ENCODE data around the gene FOXJ3. TPM values are rescaled to one million over a fixed set of nuclear protein-coding genes. Genes with fewer than 3 reads are reported as not detected.

The FOXJ3 gene
- polyA plus RNA-seq, 1 of the 3 experiments (the other 2 are of a cell fraction) = 16.0 TPM

- H3K79me2 ChIP-seq (ENCODE audit: insufficient read depth) = no peaks in the 10 kb centered on the region
- no peaks in the 10 kb centered on the region for H3K9me2 ChIP-seq
- ChIA-PET POLR2A (no interaction called here), CTCF (no interaction called here)
- no peak overlapping the region for H3K4me3 ChIP-seq (ENCODE audit: low read depth in 2 of 2, low read length in 1 of 2)
- H3K4me2 ChIP-seq = no peak overlapping the region
- no peaks in the 10 kb centered on the region for H3K36me3 ChIP-seq (replicated peaks in 1 of 2; ENCODE audit: control insufficient read depth in 1 of 2, insufficient read depth in 2 of 2, low read length in 1 of 2)
- 64% methylated on average over 2 of the region's 2 CpGs for whole genome bisulfite sequencing (ENCODE audit: low lambda C conversion rate)
- H3K9me3 ChIP-seq = no peaks in the 10 kb centered on the region
- no peak overlapping the region for H2AFZ ChIP-seq (ENCODE audit: low read depth)
- no peaks in the 10 kb centered on the region for H4K20me1 ChIP-seq (ENCODE audit: insufficient read depth)
- no peak for TF ChIP-seq GATA2 (CRISPR knock-in tag; IDR thresholded peaks at IDR 0.05)
- peaks cover 3% of the 10 kb centered on the region; the same call in 1 of the 2 replicates for H3K27me3 ChIP-seq (ENCODE audit: insufficient read depth)
- no peak for DNase-seq
- H3K27ac ChIP-seq (ENCODE audit: low read depth in 2 of 2, low read length in 1 of 2) = no peak overlapping the region
- no peaks in the 10 kb centered on the region for H3K4me1 ChIP-seq (ENCODE audit: control insufficient read depth in 1 of 2, insufficient read depth in 2 of 2, low read depth in 1 of 2, low read length in 1 of 2)
- no peak overlapping the region for H3K9ac ChIP-seq
- no peaks in the 10 kb centered on the region for H3F3A ChIP-seq (replicated peaks; ENCODE audit: insufficient read depth)
These were observed 37.8 kb upstream of the FOXJ3 start for GRCh38 chr1:42372796-42373195.

- H3K27ac ChIP-seq (ENCODE audit: low read depth in 2 of 2, low read length in 1 of 2) = no peak overlapping the region
- no peak overlapping the region for H3K4me3 ChIP-seq (ENCODE audit: low read depth in 2 of 2, low read length in 1 of 2)
- H3K9ac ChIP-seq = no peak overlapping the region
- no peak overlapping the region for H2AFZ ChIP-seq (ENCODE audit: low read depth)
- H4K20me1 ChIP-seq (ENCODE audit: insufficient read depth) = no peaks in the 10 kb centered on the region
- no peaks in the 10 kb centered on the region for H3K4me1 ChIP-seq (ENCODE audit: control insufficient read depth in 1 of 2, insufficient read depth in 2 of 2, low read depth in 1 of 2, low read length in 1 of 2)
- no peaks in the 10 kb centered on the region for H3F3A ChIP-seq (replicated peaks; ENCODE audit: insufficient read depth)
- no peaks in the 10 kb centered on the region for H3K36me3 ChIP-seq (replicated peaks in 1 of 2; ENCODE audit: control insufficient read depth in 1 of 2, insufficient read depth in 2 of 2, low read length in 1 of 2)
- POLR2A ChIA-PET = no interaction called here
- CTCF ChIA-PET = no interaction called here
- no peak for TF ChIP-seq USF1 (IDR thresholded peaks at IDR 0.05; ENCODE audit: borderline replicate concordance, low read depth)
- no peak for TF ChIP-seq SMC3 (IDR thresholded peaks at IDR 0.05; ENCODE audit: low read depth, low read length)
- TF ChIP-seq NRF1 (IDR thresholded peaks at IDR 0.05; ENCODE audit: low read depth, low read length) = no peak
- TF ChIP-seq POLR2AphosphoS5 (IDR thresholded peaks at IDR 0.05; ENCODE audit: low read depth, low read length) = no peak
- TF ChIP-seq USF2 (IDR thresholded peaks at IDR 0.05; ENCODE audit: borderline replicate concordance, low read depth, low read length) = no peak
- TF ChIP-seq GATA2 (CRISPR knock-in tag; IDR thresholded peaks at IDR 0.05) = no peak
- TF ChIP-seq EZH2phosphoT487 (IDR thresholded peaks at IDR 0.05; ENCODE audit: borderline replicate concordance, low read depth) = no peak
- TF ChIP-seq, protein P1, sequence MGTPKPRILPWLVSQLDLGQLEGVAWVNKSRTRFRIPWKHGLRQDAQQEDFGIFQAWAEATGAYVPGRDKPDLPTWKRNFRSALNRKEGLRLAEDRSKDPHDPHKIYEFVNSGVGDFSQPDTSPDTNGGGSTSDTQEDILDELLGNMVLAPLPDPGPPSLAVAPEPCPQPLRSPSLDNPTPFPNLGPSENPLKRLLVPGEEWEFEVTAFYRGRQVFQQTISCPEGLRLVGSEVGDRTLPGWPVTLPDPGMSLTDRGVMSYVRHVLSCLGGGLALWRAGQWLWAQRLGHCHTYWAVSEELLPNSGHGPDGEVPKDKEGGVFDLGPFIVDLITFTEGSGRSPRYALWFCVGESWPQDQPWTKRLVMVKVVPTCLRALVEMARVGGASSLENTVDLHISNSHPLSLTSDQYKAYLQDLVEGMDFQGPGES (IDR thresholded peaks at IDR 0.05; ENCODE audit: low read depth, low read length) = no peak
- TF ChIP-seq SIN3A (IDR thresholded peaks at IDR 0.05; ENCODE audit: borderline replicate concordance, low read depth, low read length) = no peak
- H3K79me2 ChIP-seq (ENCODE audit: insufficient read depth) = no peaks in the 10 kb centered on the region
- no peak for DNase-seq
- no peaks in the 10 kb centered on the region for H3K9me2 ChIP-seq
- H3K4me2 ChIP-seq = no peak overlapping the region
- peaks cover 3% of the 10 kb centered on the region; the same call in 1 of the 2 replicates for H3K27me3 ChIP-seq (ENCODE audit: insufficient read depth)
- no peaks in the 10 kb centered on the region for H3K9me3 ChIP-seq
These were observed 36.0 kb upstream of the FOXJ3 start for GRCh38 chr1:42370876-42371549.
